CD4-positive, alpha-beta T cell treated with Interleukin-17A for 1 hour (primary cell): ENCODE results near the gene LRRC53.

ENCODE experiments used
- DNase-seq: peaks from one replicate; pipeline ENCODE4 v3.0.0-alpha.2; 2020

LRRC53 gene

DNA sequence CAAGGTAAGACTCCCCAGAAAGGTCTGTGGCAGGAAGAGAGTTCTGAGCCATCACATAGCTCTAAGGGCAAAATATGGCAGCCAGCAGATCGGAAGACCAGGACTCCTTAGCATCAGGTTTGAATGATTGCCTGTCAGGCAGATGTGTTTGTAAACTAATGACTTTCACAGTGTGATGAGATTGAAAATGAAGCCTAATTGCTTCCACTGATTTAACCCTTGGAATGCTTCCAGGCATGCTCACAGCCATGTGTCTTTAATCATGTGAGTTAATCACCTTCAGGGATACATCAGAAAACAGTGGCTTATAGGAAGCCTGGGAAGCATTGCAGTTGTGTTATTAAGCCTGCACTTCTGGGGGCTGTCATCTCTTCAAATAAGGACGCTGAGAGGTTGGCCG lies 82.8 kb downstream of the LRRC53 start:
- no peak for DNase-seq

DNA sequence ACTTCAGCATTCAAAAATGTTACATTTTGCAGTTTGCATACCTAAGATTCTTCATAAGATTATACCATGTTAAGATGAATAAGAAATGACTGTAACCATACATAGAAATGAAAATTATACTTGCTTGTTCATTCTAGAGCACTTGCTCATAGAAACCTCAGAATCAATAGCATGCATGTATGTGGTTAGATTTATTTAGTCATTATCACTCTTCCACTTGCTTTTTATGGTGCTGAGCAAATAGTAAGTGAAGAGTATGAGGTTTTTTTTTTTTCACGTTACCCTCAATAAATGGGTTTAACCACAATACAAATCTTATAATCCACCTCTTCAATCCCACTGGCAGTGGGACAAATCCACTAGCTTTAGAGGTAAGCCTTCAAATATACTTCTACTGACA lies 84.7 kb downstream of the LRRC53 start:
- no peak for DNase-seq

DNA sequence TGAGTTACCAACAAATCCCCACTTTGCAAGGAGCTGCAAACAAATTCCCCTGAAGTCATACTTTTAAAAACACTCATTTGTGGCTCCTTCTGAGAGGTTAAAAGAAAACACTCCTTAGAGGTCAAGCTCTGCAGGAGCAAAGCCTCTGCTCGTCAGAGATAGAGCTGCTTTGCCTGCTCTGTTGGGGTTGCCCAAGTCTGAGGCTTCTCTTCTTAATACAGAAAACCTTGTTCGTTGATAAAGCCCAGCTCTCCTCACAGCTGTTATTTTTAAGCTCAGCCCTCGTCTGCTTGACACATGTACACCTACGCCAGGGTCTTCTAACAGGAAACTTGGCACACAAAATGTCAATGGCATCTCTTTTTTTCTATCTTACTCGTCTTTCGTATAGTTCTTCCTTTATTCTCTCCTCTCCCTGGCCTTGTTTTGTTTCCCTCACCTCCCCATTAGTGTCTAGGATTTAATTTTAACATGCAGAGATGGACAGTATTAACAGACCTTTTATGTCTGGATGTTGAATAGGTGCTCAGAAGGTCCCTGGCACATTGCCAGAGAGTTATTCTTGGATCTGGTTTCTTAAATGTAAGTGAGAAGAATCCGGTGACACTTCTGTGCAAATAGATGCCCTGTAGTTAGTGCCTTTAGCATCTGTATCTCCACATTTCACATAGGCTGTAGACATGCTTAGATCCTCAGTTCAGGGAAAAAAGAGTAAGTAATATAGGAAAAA lies 86.0 kb downstream of the LRRC53 start:
- DNase-seq = no peak

DNA sequence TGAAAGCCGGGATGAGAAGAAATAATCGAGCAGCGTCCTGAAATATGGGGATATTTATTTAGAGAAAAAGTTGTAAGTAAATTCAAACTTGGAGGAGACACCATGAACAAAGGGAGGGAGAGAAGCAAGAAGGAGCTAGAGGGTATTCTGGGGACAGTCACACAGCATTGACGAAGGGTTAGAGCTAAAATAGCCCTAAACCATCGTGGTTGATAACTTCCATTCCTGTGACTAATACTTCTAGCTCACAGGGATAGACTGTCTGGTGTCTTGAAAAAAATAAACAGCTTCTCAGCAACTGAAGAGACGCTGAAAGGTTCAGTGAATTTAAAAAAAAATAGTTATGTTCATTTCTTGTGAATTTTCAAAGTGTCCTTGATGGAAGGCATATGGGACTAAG lies 86.7 kb downstream of the LRRC53 start:
- DNase-seq = no peak

DNA sequence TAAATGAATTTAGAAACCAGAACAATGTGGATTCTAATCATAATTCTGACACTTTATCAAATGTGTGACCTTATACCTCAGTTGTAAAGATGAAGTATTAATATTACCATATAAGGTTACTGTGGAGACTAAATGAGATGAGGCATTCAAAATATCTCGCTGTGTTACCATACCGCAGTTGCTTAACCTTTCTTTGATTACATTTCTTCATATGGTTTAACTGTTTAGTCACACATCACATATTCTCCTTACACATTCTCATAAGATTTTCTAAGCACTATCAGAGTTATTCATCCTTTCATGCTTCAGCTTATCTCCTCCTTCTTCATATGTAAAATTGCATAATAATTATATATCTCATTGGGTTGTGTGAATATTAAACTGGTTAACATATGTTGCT lies 88.9 kb downstream of the LRRC53 start:
- no peak for DNase-seq

DNA sequence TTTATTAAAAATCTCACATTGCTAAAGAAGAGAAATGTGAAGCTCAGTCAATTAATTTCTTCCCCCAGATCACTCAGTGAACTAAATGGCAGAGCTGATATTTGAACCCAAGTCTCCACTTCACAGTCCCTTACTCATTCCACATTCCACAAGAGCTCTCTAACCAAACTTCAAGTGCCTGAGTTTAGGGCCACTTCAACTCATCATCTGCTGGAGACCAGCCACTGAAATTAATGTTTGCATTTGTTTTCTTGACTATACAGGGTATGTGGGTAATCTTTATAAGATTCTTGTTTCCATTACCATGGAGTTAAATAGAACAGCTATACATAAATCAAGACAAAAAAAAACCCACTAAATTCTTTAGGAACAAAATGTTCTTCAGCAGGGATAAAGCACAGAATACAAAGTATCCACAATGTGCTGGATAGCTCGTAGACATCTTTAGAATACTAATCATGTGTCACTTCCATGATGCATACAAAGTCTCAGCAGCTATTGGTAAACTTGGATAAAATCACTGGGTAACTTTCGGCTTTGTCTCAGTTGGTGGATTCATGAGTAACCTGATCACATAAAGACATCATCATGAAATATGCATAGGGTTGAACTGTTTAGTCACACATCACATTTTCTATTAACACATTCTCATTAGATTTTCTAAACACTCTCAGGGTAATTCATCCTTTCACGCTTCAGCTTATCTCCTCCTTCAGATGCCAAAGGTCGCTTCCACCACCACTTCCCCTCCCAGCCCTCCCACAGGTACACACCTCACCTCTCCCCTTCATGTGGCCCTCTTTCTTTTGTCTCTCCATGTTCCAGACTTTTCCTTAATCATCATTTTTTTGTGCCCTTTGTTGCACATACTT lies 89.8 kb downstream of the LRRC53 start:
- DNase-seq = no peak

DNA sequence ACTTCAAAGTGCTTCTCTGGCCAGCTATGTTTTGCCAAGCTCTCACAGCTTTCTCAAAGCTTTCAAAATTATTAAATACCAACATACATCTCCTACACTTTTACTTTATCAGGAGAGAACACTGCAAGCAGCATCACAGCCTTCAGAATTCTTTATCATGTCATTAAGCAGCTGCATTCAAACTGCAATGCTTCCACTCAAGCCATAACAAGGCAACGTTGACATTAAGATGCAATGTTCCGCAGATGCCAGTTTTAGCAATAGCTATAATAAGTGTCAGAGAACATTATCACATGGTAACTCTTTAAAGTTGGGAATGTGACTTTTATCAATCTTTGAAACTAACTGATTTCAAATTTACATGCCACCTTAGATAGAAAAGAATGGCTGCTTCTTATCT lies 91.9 kb downstream of the LRRC53 start:
- no peak for DNase-seq
